ENCODE results near the gene APEH. TPM values are rescaled to one million over a fixed set of nuclear protein-coding genes. Genes with fewer than 3 reads are reported as not detected.

The APEH gene
- total RNA-seq, 2 experiments from 2014 or later, result 148 to 165 TPM

DNA sequence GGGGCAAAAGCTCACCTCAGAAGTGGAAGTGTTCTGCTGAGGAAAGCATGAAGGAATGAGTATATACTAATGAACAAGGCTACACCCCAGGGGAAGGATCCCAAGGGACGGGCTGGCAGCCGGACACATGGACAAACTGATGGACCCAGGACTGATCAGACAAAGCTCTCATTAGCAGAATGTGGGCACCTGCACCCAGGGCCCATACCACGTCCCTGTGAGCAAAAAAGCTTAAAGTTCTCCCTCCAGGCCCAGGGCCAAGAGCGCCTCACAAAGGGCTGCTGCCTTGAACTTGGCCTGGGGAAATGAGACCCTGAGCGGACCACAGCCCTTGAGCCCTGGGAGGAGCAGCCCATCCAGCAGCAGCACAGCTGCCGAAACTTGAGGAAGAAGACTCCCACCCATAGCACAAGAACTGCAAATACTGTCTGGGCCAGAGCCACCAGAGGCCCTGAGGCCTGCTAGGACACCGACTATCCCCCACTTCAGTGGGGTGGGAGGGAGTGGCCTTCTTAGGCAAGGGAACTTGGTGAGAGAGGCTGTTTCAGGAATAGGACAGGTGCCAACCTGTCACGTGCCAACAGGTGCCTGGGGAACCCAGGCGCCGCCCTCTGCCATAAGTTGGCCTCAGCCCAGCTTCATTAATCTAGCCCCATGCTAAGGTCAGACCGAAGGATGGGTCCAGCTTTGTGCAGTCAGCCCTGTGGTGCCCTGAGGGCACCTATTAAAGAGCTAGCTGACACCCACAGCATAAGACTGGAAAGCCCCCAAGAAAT, 51.9 kb downstream of the APEH start:
- H3K27ac Mint-ChIP-seq, result no peak overlapping the region
- DNase-seq (no peak), ATAC-seq (ENCODE audit: low read depth) (no peak)
- no peak overlapping the region for H3K4me3 Mint-ChIP-seq
- H3K27me3 Mint-ChIP-seq, result no peaks in the 10 kb centered on the region
- POLR2A ChIA-PET, result interaction anchor here (0.8 kb wide), 1 partner anchor 106 kb away, joined by 3 read pairs; no protein-coding TSS in a partner anchor
- peaks cover 2% of the 10 kb centered on the region for H3K36me3 Mint-ChIP-seq
- peaks cover 13% of the 10 kb centered on the region for H3K4me1 Mint-ChIP-seq
- H3K9me3 Mint-ChIP-seq, result no peaks in the 10 kb centered on the region

- DNase-seq, result no peak
- H3K27ac Mint-ChIP-seq, result no peak overlapping the region
- POLR2A ChIA-PET, result interaction anchor here (0.6 kb wide), 1 partner anchor 43 kb away, joined by 5 read pairs; no protein-coding TSS in a partner anchor
- H3K9me3 Mint-ChIP-seq, result no peaks in the 10 kb centered on the region
- H3K36me3 Mint-ChIP-seq, result peaks cover 6% of the 10 kb centered on the region
- no peaks in the 10 kb centered on the region for H3K27me3 Mint-ChIP-seq
- no peak overlapping the region for H3K4me3 Mint-ChIP-seq
- ATAC-seq (ENCODE audit: low read depth), result no peak
- H3K4me1 Mint-ChIP-seq, result peaks cover 13% of the 10 kb centered on the region
Observed at GRCh38 chr3:49727154-49727923, 53.2 kb downstream of the APEH start.

DNA sequence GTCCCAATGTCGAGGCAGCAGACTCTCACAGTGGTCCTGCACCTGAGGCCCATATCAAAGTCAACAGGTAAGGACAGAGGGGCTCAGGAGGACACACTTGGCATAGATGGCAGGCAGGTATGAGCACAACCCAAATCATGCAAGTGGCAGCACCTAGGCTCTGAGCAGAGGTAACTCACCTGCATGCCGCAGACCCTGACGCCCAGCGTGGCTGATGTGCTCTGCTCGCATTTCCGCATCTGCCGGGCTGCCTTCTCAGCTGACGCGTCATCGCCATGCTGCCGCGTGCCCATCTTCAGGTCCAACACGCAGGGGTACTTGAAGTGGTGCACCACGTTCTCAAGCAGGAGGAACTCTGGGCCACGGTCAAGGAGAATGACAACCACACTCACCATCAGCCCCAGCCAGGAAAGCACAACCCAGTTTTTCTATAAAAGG, 53.8 kb downstream of the APEH start:
- Mint-ChIP-seq H3K36me3 (peaks cover 6% of the 10 kb centered on the region), H3K4me3 (no peak overlapping the region), H3K27ac (no peak overlapping the region), H3K27me3 (no peaks in the 10 kb centered on the region), H3K9me3 (no peaks in the 10 kb centered on the region), H3K4me1 (peaks cover 7% of the 10 kb centered on the region)
- POLR2A ChIA-PET, result no interaction called here
- DNase-seq (no peak), ATAC-seq (ENCODE audit: low read depth) (no peak)

DNA sequence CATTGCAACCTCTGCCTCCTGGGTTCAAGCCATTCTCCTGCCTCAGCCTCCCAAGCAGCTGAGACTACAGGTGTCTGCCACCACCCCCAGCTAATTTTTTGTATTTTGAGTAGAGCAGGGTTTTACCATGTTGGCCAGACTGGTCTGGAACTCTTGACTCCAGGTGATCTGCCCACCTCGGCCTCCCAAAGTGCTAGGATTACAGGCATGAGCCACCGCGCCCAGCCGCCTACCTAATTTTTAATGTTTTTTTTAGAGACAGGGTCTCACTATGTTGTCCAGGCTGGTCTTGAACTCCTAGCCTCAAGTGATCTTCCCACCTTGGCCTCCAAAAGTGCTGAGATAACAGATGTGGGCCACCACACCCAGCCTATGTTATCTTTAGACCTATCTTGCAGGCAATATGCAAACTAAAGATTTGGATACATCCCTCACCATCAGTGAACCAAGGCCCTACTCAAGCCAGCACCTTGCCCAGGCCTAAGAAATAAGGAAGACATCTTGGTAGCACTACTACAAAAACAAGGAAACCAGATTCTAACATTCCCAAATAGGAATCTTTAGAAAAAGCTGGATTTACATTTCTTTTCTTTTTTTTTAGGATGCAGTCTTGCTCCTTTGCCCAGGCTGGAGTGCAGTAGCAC, 55.9 kb downstream of the APEH start:
- peaks cover 3% of the 10 kb centered on the region for H3K4me1 Mint-ChIP-seq
- H3K36me3 Mint-ChIP-seq, result peaks cover 6% of the 10 kb centered on the region
- POLR2A ChIA-PET, result interaction anchor here (0.6 kb wide), 1 partner anchor 570 kb away, joined by 4 read pairs; no protein-coding TSS in a partner anchor
- DNase-seq, result no peak
- H3K27ac Mint-ChIP-seq, result no peak overlapping the region
- H3K4me3 Mint-ChIP-seq, result no peak overlapping the region
- no peaks in the 10 kb centered on the region for H3K9me3 Mint-ChIP-seq
- no peaks in the 10 kb centered on the region for H3K27me3 Mint-ChIP-seq
- no peak for ATAC-seq (ENCODE audit: low read depth)

- H3K27me3 Mint-ChIP-seq, result no peaks in the 10 kb centered on the region
- H3K27ac Mint-ChIP-seq, result no peak overlapping the region
- ATAC-seq (ENCODE audit: low read depth) (no peak), DNase-seq (no peak)
- peaks cover 2% of the 10 kb centered on the region for H3K4me1 Mint-ChIP-seq
- H3K4me3 Mint-ChIP-seq, result no peak overlapping the region
- peaks cover 13% of the 10 kb centered on the region for H3K36me3 Mint-ChIP-seq
- H3K9me3 Mint-ChIP-seq, result no peaks in the 10 kb centered on the region
- POLR2A ChIA-PET, result no interaction called here
Observed at GRCh38 chr3:49732597-49732996, 58.4 kb downstream of the APEH start.

DNA sequence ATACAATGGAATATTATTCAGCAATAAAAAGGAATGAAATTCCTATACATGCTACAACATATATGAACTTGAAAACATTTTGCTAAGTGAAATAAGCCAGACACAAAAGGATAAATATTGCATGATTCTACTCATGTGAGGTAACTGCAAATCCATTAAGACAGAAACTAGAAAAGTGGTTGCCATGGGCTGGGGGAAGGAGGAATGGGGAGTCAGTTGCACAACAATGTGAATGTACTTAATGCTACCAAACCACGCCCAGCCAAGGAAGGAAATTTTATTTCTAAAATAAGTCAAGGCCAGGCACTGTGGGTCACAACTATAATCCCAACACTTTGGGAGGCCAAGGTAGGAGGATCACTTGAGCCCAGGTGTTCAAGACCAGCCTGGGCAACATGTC, 59.4 kb downstream of the APEH start:
- no peak for ATAC-seq (ENCODE audit: low read depth)
- peaks cover 3% of the 10 kb centered on the region for H3K4me1 Mint-ChIP-seq
- no peaks in the 10 kb centered on the region for H3K27me3 Mint-ChIP-seq
- peaks cover 17% of the 10 kb centered on the region for H3K36me3 Mint-ChIP-seq
- no peak for DNase-seq
- POLR2A ChIA-PET, result no interaction called here
- H3K9me3 Mint-ChIP-seq, result no peaks in the 10 kb centered on the region
- H3K27ac Mint-ChIP-seq, result no peak overlapping the region
- H3K4me3 Mint-ChIP-seq, result no peak overlapping the region

Other genes starting within 250 kb of the APEH start
- gene NICN1, start 245.0 kb upstream of the APEH start, total RNA-seq, result 10 to 100 TPM; 25.6 to 32.7 TPM
- gene DAG1, start 204.1 kb upstream of the APEH start, total RNA-seq, result 10 to 100 TPM; 14.1 to 17.5 TPM
- under 1 TPM; 0.08 to 0.14 TPM for gene BSN, start 119.9 kb upstream of the APEH start, total RNA-seq
- gene MST1, start 15.1 kb downstream of the APEH start, total RNA-seq, result 10 to 100 TPM; 10.3 to 11.0 TPM
- 10 to 100 TPM; 53.2 to 56.5 TPM for gene RNF123, start 15.2 kb downstream of the APEH start, total RNA-seq
- 1 to 10 TPM in 1 of 2 experiments, under 1 TPM in 1; 0.61 to 2.0 TPM for gene AMIGO3, start 45.3 kb downstream of the APEH start, total RNA-seq
- gene GMPPB, start 49.6 kb downstream of the APEH start, total RNA-seq, result 10 to 100 TPM; 35.4 to 39.9 TPM
- gene IP6K1, start 112.2 kb downstream of the APEH start, total RNA-seq, result 10 to 100 TPM; 35.2 to 40.2 TPM
- gene CDHR4, start 125.5 kb downstream of the APEH start, total RNA-seq, result under 1 TPM in 1 of 2 experiments, not detected in 1; 0.22 TPM
- gene INKA1, start 128.9 kb downstream of the APEH start, total RNA-seq, result 1 to 10 TPM; 1.3 to 2.3 TPM
- 100 to 1,000 TPM; 299 to 310 TPM for gene UBA7, start 139.6 kb downstream of the APEH start, total RNA-seq
- gene TRAIP, start 182.2 kb downstream of the APEH start, total RNA-seq, result 10 to 100 TPM; 24.0 to 24.4 TPM
- not detected for gene CAMKV, start 195.6 kb downstream of the APEH start, total RNA-seq
- gene MST1R, start 229.5 kb downstream of the APEH start, total RNA-seq, result 1 to 10 TPM; 1.7 to 2.9 TPM